K562 (cell line): ENCODE data around the gene PPOX. TPM values are rescaled to one million over a fixed set of nuclear protein-coding genes. Genes with fewer than 3 reads are reported as not detected.

Experiments used
- ATAC-seq: fragments of 200-7000 bp; cut with Tn5 transposase; 3 replicates; pipeline ENCODE4 v1.9.1; 2020; ENCODE audit warnings: moderate library complexity
- BruUV-seq: library from RNA; stranded (reverse); fragments of 400-500 nt; replicated peaks from 2 replicates; lab custom pipeline; 2021; lab: Mats Ljungman, UMichigan
- CTCF ChIA-PET: fragments of 300-600 bp; formaldehyde crosslinking; extraction: SDS; loops from one replicate; lab custom pipeline; 2021; ENCODE audit warnings: low intra/inter-chr PET ratio; lab: Yijun Ruan, JAX
- POLR2A ChIA-PET: fragments of 300-600, 350-650 bp; sonication (Branson Sonifier 250); formaldehyde crosslinking; extraction: SDS; loops from one replicate; lab custom pipeline; 2021; ENCODE audit warnings: antibody characterized with exemption, inconsistent platforms; lab: Yijun Ruan, JAX
- DNase-seq, 4 experiments: peaks; one replicate each; pipeline versions ENCODE4 v3.0.0 to v3.0.0-alpha.2; 2011 to 2018; ENCODE audit warnings: low spot score in 3 of 4, mixed read lengths in 3 of 4; ENCODE audit errors: extremely low read depth in 1 of 4
- FAIRE-seq: peaks from 2 replicates; lab custom pipeline; 2011; peaks lifted over from hg19 to GRCh38; lab: Jason Lieb, UNC
- H2AFZ ChIP-seq: 2 replicates; pipeline ENCODE4 v1.6.0; 2011; ENCODE audit warnings: low read depth, low read length, control low read depth, inconsistent platforms
- H3K27ac ChIP-seq: fragments of 200-600 bp; 3 replicates; pipeline ENCODE4 v1.8.0; 2011; ENCODE audit warnings: low read depth, mild to moderate bottlenecking, control low read depth, inconsistent platforms, low read length, moderate library complexity, mixed read lengths; ENCODE audit errors: extremely low read depth
- H3K27me3 ChIP-seq, 2 experiments: fragments of 300-600 bp in 1 of 2; 2 replicates in 1 of 2; 3 replicates in 1 of 2; pipeline versions ENCODE4 v1.6.0 to v1.8.0; 2011; ENCODE audit warnings: inconsistent platforms in 2 of 2, low read length in 2 of 2, mild to moderate bottlenecking in 1 of 2, mixed read lengths in 1 of 2, moderate library complexity in 1 of 2; ENCODE audit not compliant: control insufficient read depth in 2 of 2, insufficient read depth in 2 of 2
- H3K36me3 ChIP-seq: fragments of 300-600 bp; 3 replicates; pipeline ENCODE4 v1.8.0; 2011; ENCODE audit warnings: mild to moderate bottlenecking, low read length, inconsistent platforms; ENCODE audit not compliant: control insufficient read depth, insufficient read depth
- H3K4me1 ChIP-seq, 2 experiments: fragments of 200-600 bp in 1 of 2; replicated peaks in 1 of 2; 2 replicates in 1 of 2; 3 replicates in 1 of 2; pipeline versions ENCODE4 v1.5.1 to v1.8.0; 2011; ENCODE audit warnings: inconsistent platforms in 2 of 2, low read length in 2 of 2, mild to moderate bottlenecking in 1 of 2, mixed read lengths in 1 of 2, moderate library complexity in 1 of 2; ENCODE audit not compliant: control insufficient read depth in 2 of 2, insufficient read depth in 2 of 2
- H3K4me2 ChIP-seq: 2 replicates; pipeline ENCODE4 v1.6.1; 2011; ENCODE audit warnings: low read length, control low read depth, inconsistent platforms, mixed read lengths; ENCODE audit not compliant: insufficient read depth
- H3K4me3 ChIP-seq: fragments of 200-600 bp; sonication (generic), shearing (Covaris generic); 2 replicates; pipeline ENCODE4 v1.5.1; 2016; ENCODE audit warnings: control low read depth, inconsistent platforms
- H3K79me2 ChIP-seq: fragments of 200-600 bp; 3 replicates; pipeline ENCODE4 v1.8.0; 2011; ENCODE audit warnings: low read length, inconsistent platforms; ENCODE audit not compliant: control insufficient read depth, insufficient read depth
- H3K9ac ChIP-seq, 2 experiments: 2 replicates each; pipeline versions ENCODE4 v1.6.0 to v1.6.1; 2011; ENCODE audit warnings: low read depth in 2 of 2, low read length in 2 of 2, control low read depth in 1 of 2, inconsistent platforms in 1 of 2, mild to moderate bottlenecking in 1 of 2, mixed read lengths in 1 of 2; ENCODE audit not compliant: insufficient read depth in 1 of 2
- H3K9me1 ChIP-seq: one replicate; pipeline ENCODE4 v1.6.0; 2011; ENCODE audit warnings: inconsistent platforms, mild to moderate bottlenecking, low read length, moderate library complexity; ENCODE audit not compliant: control insufficient read depth, insufficient read depth
- H3K9me3 ChIP-seq: replicated peaks from 2 replicates; pipeline ENCODE4 v1.5.1; 2011; ENCODE audit warnings: low read depth, low read length, inconsistent platforms; ENCODE audit not compliant: control insufficient read depth, insufficient read depth
- H4K20me1 ChIP-seq: replicated peaks from 2 replicates; pipeline ENCODE4 v1.6.1; 2011; ENCODE audit warnings: low read length, inconsistent platforms, mixed read lengths; ENCODE audit not compliant: control insufficient read depth, insufficient read depth
- BHLHE40 ChIP-seq: IDR thresholded peaks from 2 replicates; pipeline ENCODE4 v1.6.1; 2011; ENCODE audit warnings: low read length, improper control_type of control experiment
- FOXM1 ChIP-seq, 2 experiments: fragments of 450-650 bp in 1 of 2; sonication (generic) in 1 of 2; formaldehyde crosslinking in 1 of 2; IDR thresholded peaks; 2 replicates each; pipeline versions ENCODE4 v1.6.1 to v1.9.0; 2017 to 2022; ENCODE audit warnings: low read depth in 2 of 2, mild to moderate bottlenecking in 2 of 2, missing genetic modification reagents in 1 of 2, moderate library complexity in 1 of 2
- KDM4B ChIP-seq, 2 experiments: fragments of 450-650 bp in 1 of 2; sonication (generic) in 1 of 2; IDR thresholded peaks; 2 replicates each; pipeline ENCODE4 v1.6.1; 2016 to 2017; ENCODE audit warnings: borderline replicate concordance in 2 of 2, antibody characterized with exemption in 1 of 2, low read depth in 1 of 2, mild to moderate bottlenecking in 1 of 2
- MCM5 ChIP-seq: fragments of 450-650 bp; IDR thresholded peaks from 2 replicates; pipeline ENCODE4 v1.6.1; 2016; ENCODE audit warnings: low read depth
- MEF2A ChIP-seq: IDR thresholded peaks from 2 replicates; pipeline ENCODE4 v1.6.1; 2011; ENCODE audit warnings: low read depth, mild to moderate bottlenecking, low read length, moderate library complexity; ENCODE audit not compliant: control insufficient read depth
- PHTF2 ChIP-seq: fragments of 250-450 bp; sonication (Bioruptor Pico); IDR thresholded peaks from 2 replicates; pipeline ENCODE4 v1.5.0; 2021; ENCODE audit warnings: mild to moderate bottlenecking
- POU5F1 ChIP-seq: fragments of 150-350 bp; IDR thresholded peaks from 2 replicates; pipeline ENCODE4 v1.6.1; 2014; ENCODE audit warnings: borderline replicate concordance, low read length, low read depth, mild to moderate bottlenecking; ENCODE audit not compliant: partially characterized antibody
- PPARD ChIP-seq: fragments of 250-450 bp; sonication (Bioruptor Pico); IDR thresholded peaks from 2 replicates; pipeline ENCODE4 v1.8.0; 2022; ENCODE audit warnings: inconsistent platforms, mild to moderate bottlenecking, moderate library complexity
- RAD21 ChIP-seq, 2 experiments: fragments of 250-450 bp in 1 of 2; fragments of 450-650 bp in 1 of 2; sonication (Bioruptor Pico) in 1 of 2; formaldehyde crosslinking in 1 of 2; IDR thresholded peaks in 1 of 2; conservative IDR thresholded peaks in 1 of 2; 2 replicates each; pipeline versions ENCODE4 v1.4.0 to v1.8.0; 2020 to 2022; ENCODE audit warnings: mild to moderate bottlenecking in 2 of 2, moderate library complexity in 1 of 2
- U2AF1 ChIP-seq: fragments of 200-400 bp; formaldehyde crosslinking; optimal IDR thresholded peaks from 2 replicates; pipeline ENCODE3; 2017; ENCODE audit warnings: mild to moderate bottlenecking, low read depth, low read length, moderate library complexity
- ZBTB33 ChIP-seq: sonication (generic); formaldehyde crosslinking; IDR thresholded peaks from 2 replicates; pipeline ENCODE4 v1.8.1; 2023; ENCODE audit warnings: mild to moderate bottlenecking, missing genetic modification reagents
- ZNF785 ChIP-seq: fragments of 250-450 bp; sonication (Bioruptor Pico); IDR thresholded peaks from 2 replicates; pipeline ENCODE4 v1.4.0; 2020; ENCODE audit warnings: mild to moderate bottlenecking
- ZNF79 ChIP-seq: fragments of 250-450 bp; sonication (Bioruptor Pico); IDR thresholded peaks from 2 replicates; pipeline ENCODE4 v1.4.0; 2020; ENCODE audit warnings: low read depth, mild to moderate bottlenecking, moderate library complexity
- WGBS: fragments of 100-300 bp; shearing (Covaris generic); methylation state at CpG from one replicate; pipeline ENCODE4 v1.1.6; 2016; ENCODE audit warnings: low coverage, mixed read lengths; ENCODE audit not compliant: insufficient coverage; ENCODE audit errors: missing lambda C conversion rate; 5-methylcytosine and 5-hydroxymethylcytosine counted together
- in situ Hi-C: fragments of 300-500 bp; cut with MboI; formaldehyde crosslinking; loops from 4 replicates; pipeline ENCODE4 v1.15.0; 2018; ENCODE audit warnings: inconsistent platforms, mixed read lengths
- intact Hi-C: fragments of 100-400 bp; cut with micrococcal nuclease; formaldehyde crosslinking; loops from 2 replicates; pipeline ENCODE4 v1.14.2; 2022
- polyA plus RNA-seq, 8 experiments: library from polyadenylated mRNA; depleted of rRNA in 4 of 8; stranded (reverse) in 5 of 8; unstranded in 3 of 8; fragments of >200 nt; fragmentation: Nextera tagmentation in 2 of 8; fragmentation: Illumina TruSeq in 1 of 8; extraction: Ambion mirVana in 2 of 8; extraction: Trizol in 1 of 8; gene quantifications; 2 replicates each; pipeline versions ENCODE4 v1.2.1 to v1.2.3, GENCODE V29; 2011 to 2014; ENCODE audit warnings: inconsistent platforms in 1 of 8, missing spikeins in 1 of 8
- total RNA-seq, 7 experiments: library from RNA; depleted of rRNA in 6 of 7; stranded (reverse); fragments of >200 nt in 6 of 7; fragmentation: Illumina TruSeq in 2 of 7; extraction: Trizol in 2 of 7; gene quantifications; 2 replicates each; pipeline versions ENCODE4 v1.2.1 to v1.2.3, GENCODE V29; 2011 to 2021; ENCODE audit warnings: low replicate concordance in 1 of 7

PPOX gene
- total and polyA plus RNA-seq, 9 of the 15 experiments (the other 6 are each of a cell fraction or from before 2014, with no cell fraction given): 17.0 to 57.1 (median 38.9) TPM

GRCh38 chr1:161191971-161192370 lies 25.7 kb downstream of the PPOX start (continued):
- no peak for TF ChIP-seq ZNF79 (CRISPR knock-in tag)
- TF ChIP-seq, all 486 proteins: peak for 0

GRCh38 chr1:161192476-161193465 lies 26.5 kb downstream of the PPOX start:
- ATAC-seq (peak; percentile 94), DNase-seq (peak; percentile 79 to 86 (median 80)), FAIRE-seq (peak; percentile 98)
- Histone ChIP-seq H3K27me3 (no peaks in the 10 kb centered on the region), H3K4me1 (peaks cover 19 to 33% of the 10 kb centered on the region in 2 experiments), H2AFZ (peak overlapping the region; percentile 94), H3K9ac (peak overlapping the region in 1 of 2 experiments; percentile 73; a peak in 2 of 4 replicates), H4K20me1 (no peaks in the 10 kb centered on the region), H3K27ac (0 out of 3 replicates have a peak overlapping the region, but pooled peaks have one; percentile 15), H3K4me3 (no peak overlapping the region), H3K9me1 (no peaks in the 10 kb centered on the region), H3K79me2 (no peaks in the 10 kb centered on the region), H3K36me3 (no peaks in the 10 kb centered on the region), H3K4me2 (peak overlapping the region; percentile 42; the same call in 1 of the 2 replicates), H3K9me3 (no peaks in the 10 kb centered on the region)
- in situ Hi-C loops (no loop called here), intact Hi-C loops (loop anchor here (1.0 to 2.0 kb wide), 3 partner anchors 17 to 182 kb away; no protein-coding TSS in a partner anchor)
- no TSS peak for BruUV-seq
- ChIA-PET CTCF (interaction anchor here (0.5 to 2.4 kb wide), 4 partner anchors 28 to 1092 kb away, joined by 3 to 9 read pairs (median 4); partner anchors contain the start of gene CFAP126), POLR2A (interaction anchor here (0.6 to 0.9 kb wide), 4 partner anchors 10 to 309 kb away, joined by 3 read pairs; partner anchors contain the start of genes B4GALT3 and DEDD)
- 35% methylated on average over 12 of the region's 15 CpGs for WGBS
- TF ChIP-seq ZBTB33 (CRISPR knock-in tag) (peak; percentile 29; the same call in 1 of the 2 replicates), U2AF1 (no peak), KDM4B (IDR thresholded peaks at IDR 0.05; ENCODE audit: borderline replicate concordance in 2 of 2, low read depth in 1 of 2) (no peak), PPARD (CRISPR knock-in tag) (no peak), MCM5 (no peak), POU5F1 (no peak), BHLHE40 (no peak), RAD21 (CRISPR knock-in tag; conservative IDR thresholded peaks at IDR 0.05 in 1 of 2, IDR thresholded peaks at IDR 0.05 in 1 of 2) (peak; percentile 76 to 91), ZNF785 (CRISPR knock-in tag) (no peak), MEF2A (no peak), FOXM1 (IDR thresholded peaks at IDR 0.05; ENCODE audit: low read depth) (no peak), FOXM1 (CRISPR knock-in tag; IDR thresholded peaks at IDR 0.05; ENCODE audit: low read depth) (no peak), PHTF2 (CRISPR knock-in tag) (no peak)
